Adrenal gland (tissue), 5 donors: ENCODE data around the gene JAZF1.

Experiments used
- POLR2A ChIP-seq, 2 donors: fragments of 450-650 bp; IDR thresholded peaks; one replicate each; pipeline ENCODE4 v1.6.1; 2017; ENCODE audit warnings: antibody characterized with exemption in 2 of 2, mild to moderate bottlenecking in 2 of 2, moderate library complexity in 1 of 2
- TF ChIP-seq, protein P1 (sequence below), 6 experiments: fragments of 450-650 bp in 4 of 6; fragments of 200-600 bp in 2 of 6; sonication (generic) in 1 of 6; IDR thresholded peaks; 1 replicate in 5 of 6; 2 replicates in 1 of 6; pipeline versions ENCODE4 v1.5.1 to v1.8.0; 2016 to 2021; ENCODE audit warnings: antibody characterized with exemption in 6 of 6, mild to moderate bottlenecking in 2 of 6, moderate library complexity in 1 of 6
- donor health status: DM: no; HTN: no; CAD: no.

DNA sequence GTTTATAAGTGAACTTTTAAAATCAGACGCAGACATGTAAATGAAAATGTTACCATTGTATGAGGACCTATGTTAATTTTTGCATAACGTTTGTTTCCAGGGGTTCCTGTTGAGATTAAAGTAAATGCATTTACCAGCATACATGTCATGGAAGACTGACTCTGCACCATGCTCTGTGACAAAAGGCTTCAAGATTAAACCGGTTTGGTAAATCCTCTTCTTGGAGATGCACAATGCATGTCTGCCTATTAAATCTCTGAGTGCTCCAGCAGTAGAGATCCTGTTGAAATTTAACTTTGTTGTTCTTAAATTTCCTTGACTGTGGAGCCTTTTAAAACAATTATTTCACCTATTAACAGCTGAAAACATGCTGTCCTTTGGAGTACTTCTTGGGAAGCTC, 36.5 kb upstream of the JAZF1 start:
- TF ChIP-seq, protein P1, sequence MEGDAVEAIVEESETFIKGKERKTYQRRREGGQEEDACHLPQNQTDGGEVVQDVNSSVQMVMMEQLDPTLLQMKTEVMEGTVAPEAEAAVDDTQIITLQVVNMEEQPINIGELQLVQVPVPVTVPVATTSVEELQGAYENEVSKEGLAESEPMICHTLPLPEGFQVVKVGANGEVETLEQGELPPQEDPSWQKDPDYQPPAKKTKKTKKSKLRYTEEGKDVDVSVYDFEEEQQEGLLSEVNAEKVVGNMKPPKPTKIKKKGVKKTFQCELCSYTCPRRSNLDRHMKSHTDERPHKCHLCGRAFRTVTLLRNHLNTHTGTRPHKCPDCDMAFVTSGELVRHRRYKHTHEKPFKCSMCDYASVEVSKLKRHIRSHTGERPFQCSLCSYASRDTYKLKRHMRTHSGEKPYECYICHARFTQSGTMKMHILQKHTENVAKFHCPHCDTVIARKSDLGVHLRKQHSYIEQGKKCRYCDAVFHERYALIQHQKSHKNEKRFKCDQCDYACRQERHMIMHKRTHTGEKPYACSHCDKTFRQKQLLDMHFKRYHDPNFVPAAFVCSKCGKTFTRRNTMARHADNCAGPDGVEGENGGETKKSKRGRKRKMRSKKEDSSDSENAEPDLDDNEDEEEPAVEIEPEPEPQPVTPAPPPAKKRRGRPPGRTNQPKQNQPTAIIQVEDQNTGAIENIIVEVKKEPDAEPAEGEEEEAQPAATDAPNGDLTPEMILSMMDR (IDR thresholded peaks at IDR 0.05), result no peak
- no peak for TF ChIP-seq POLR2A (IDR thresholded peaks at IDR 0.05)
